Measurements from ENCODE around the gene SPATA20.

Gene SPATA20

GRCh38 chr17:50570528-50570927, 23.6 kb downstream of the SPATA20 start:
- no peaks in the 10 kb centered on the region for H3K79me2 ChIP-seq (ENCODE audit: low read length)
- H3K27me3 ChIP-seq (ENCODE audit: low read depth, low read length), result peaks cover 30% of the 10 kb centered on the region
- no peaks in the 10 kb centered on the region for H4K20me1 ChIP-seq (ENCODE audit: insufficient read depth, low read length)
- H3K36me3 ChIP-seq (replicated peaks; ENCODE audit: low read depth, low read length), result no peaks in the 10 kb centered on the region
- H3K4me1 ChIP-seq (ENCODE audit: low read length), result no peaks in the 10 kb centered on the region
- H3K4me2 ChIP-seq (ENCODE audit: low read length), result no peak overlapping the region
- no peak overlapping the region for H3K27ac ChIP-seq (ENCODE audit: low read length)
- H3K4me3 ChIP-seq (ENCODE audit: low read length), result no peak overlapping the region
- TF ChIP-seq CTCF (IDR thresholded peaks at IDR 0.05; ENCODE audit: low read depth, low read length) (no peak), EZH2phosphoT487 (IDR thresholded peaks at IDR 0.05; ENCODE audit: low read depth) (no peak)
- H3K9me3 ChIP-seq (ENCODE audit: insufficient read depth, low read length), result no peaks in the 10 kb centered on the region
- H2AFZ ChIP-seq (ENCODE audit: low read depth, low read length), result no peak overlapping the region
- H3K9ac ChIP-seq (ENCODE audit: low read length), result no peak overlapping the region

GRCh38 chr17:50571681-50572080, 24.7 kb downstream of the SPATA20 start:
- peaks cover 19% of the 10 kb centered on the region for H3K27me3 ChIP-seq (ENCODE audit: low read depth, low read length)
- no peak overlapping the region for H3K4me2 ChIP-seq (ENCODE audit: low read length)
- no peaks in the 10 kb centered on the region for H3K4me1 ChIP-seq (ENCODE audit: low read length)
- no peak overlapping the region for H3K9ac ChIP-seq (ENCODE audit: low read length)
- H3K4me3 ChIP-seq (ENCODE audit: low read length), result no peak overlapping the region
- no peaks in the 10 kb centered on the region for H3K9me3 ChIP-seq (ENCODE audit: insufficient read depth, low read length)
- H3K79me2 ChIP-seq (ENCODE audit: low read length), result no peaks in the 10 kb centered on the region
- no peak overlapping the region for H3K27ac ChIP-seq (ENCODE audit: low read length)
- no peak overlapping the region for H2AFZ ChIP-seq (ENCODE audit: low read depth, low read length)
- TF ChIP-seq EZH2phosphoT487 (IDR thresholded peaks at IDR 0.05; ENCODE audit: low read depth) (no peak), CTCF (IDR thresholded peaks at IDR 0.05; ENCODE audit: low read depth, low read length) (no peak)
- H4K20me1 ChIP-seq (ENCODE audit: insufficient read depth, low read length), result no peaks in the 10 kb centered on the region
- H3K36me3 ChIP-seq (replicated peaks; ENCODE audit: low read depth, low read length), result no peaks in the 10 kb centered on the region

GRCh38 chr17:50572541-50572940, 25.6 kb downstream of the SPATA20 start:
- Histone ChIP-seq H3K4me1 (ENCODE audit: low read length) (no peaks in the 10 kb centered on the region), H3K79me2 (ENCODE audit: low read length) (no peaks in the 10 kb centered on the region), H3K9me3 (ENCODE audit: insufficient read depth, low read length) (no peaks in the 10 kb centered on the region), H2AFZ (ENCODE audit: low read depth, low read length) (no peak overlapping the region), H3K36me3 (replicated peaks; ENCODE audit: low read depth, low read length) (no peaks in the 10 kb centered on the region), H3K27me3 (ENCODE audit: low read depth, low read length) (peaks cover 12% of the 10 kb centered on the region), H3K27ac (ENCODE audit: low read length) (no peak overlapping the region), H3K4me2 (ENCODE audit: low read length) (no peak overlapping the region), H3K4me3 (ENCODE audit: low read length) (no peak overlapping the region), H4K20me1 (ENCODE audit: insufficient read depth, low read length) (no peaks in the 10 kb centered on the region), H3K9ac (ENCODE audit: low read length) (no peak overlapping the region)
- TF ChIP-seq CTCF (IDR thresholded peaks at IDR 0.05; ENCODE audit: low read depth, low read length), result no peak
- TF ChIP-seq EZH2phosphoT487 (IDR thresholded peaks at IDR 0.05; ENCODE audit: low read depth), result no peak

GRCh38 chr17:50573866-50574611, 27.1 kb downstream of the SPATA20 start:
- Histone ChIP-seq H4K20me1 (ENCODE audit: insufficient read depth, low read length) (no peaks in the 10 kb centered on the region), H3K36me3 (replicated peaks; ENCODE audit: low read depth, low read length) (no peaks in the 10 kb centered on the region), H3K9me3 (ENCODE audit: insufficient read depth, low read length) (no peaks in the 10 kb centered on the region), H3K4me3 (ENCODE audit: low read length) (no peak overlapping the region), H3K27me3 (ENCODE audit: low read depth, low read length) (peaks cover 19% of the 10 kb centered on the region), H2AFZ (ENCODE audit: low read depth, low read length) (no peak overlapping the region), H3K79me2 (ENCODE audit: low read length) (no peaks in the 10 kb centered on the region), H3K9ac (ENCODE audit: low read length) (no peak overlapping the region), H3K4me2 (ENCODE audit: low read length) (no peak overlapping the region), H3K4me1 (ENCODE audit: low read length) (no peaks in the 10 kb centered on the region), H3K27ac (ENCODE audit: low read length) (no peak overlapping the region)
- TF ChIP-seq CTCF (IDR thresholded peaks at IDR 0.05; ENCODE audit: low read depth, low read length), result no peak
- TF ChIP-seq EZH2phosphoT487 (IDR thresholded peaks at IDR 0.05; ENCODE audit: low read depth), result no peak

Measured in OCI-LY3 (cell line).